ENCODE results near the gene FOXC2. TPM values are rescaled to one million over a fixed set of nuclear protein-coding genes. Genes with fewer than 3 reads are reported as not detected.

FOXC2 gene
- total and polyA plus RNA-seq, 2 donors (not counting 3 experiments of a cell fraction or from before 2014, with no cell fraction given): 7.7 to 44.0 TPM

DNA sequence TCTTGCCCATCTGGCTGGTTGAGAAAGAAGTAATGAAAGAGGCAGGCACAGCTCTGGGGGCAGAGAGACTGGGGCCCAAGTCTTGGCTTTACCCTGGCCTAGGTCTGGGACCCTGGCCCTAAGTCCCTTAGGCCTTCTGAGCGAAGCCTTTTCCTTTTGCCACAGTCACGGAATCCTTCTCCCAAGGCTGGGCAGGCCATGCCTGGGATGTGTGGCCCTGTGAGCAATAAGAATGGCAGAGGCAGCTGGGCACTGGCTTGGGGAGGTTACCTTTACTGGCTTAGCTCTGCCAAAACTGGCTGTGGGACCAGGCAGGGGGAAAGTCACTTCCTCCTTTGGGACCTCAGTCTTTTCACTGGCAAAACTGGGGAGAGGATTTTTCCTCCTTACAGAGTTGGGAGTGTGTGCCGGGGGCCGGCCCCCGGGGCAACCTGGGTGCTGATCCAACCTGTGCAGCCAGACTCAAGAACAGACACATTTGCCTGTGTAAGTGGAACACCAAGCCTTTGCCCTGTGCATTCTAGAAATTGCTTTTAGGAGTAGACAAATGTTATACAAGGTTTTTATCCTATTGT, 43.4 kb upstream of the FOXC2 start:
- Histone ChIP-seq H3K9me3 (replicated peaks; ENCODE audit: control insufficient read depth, insufficient read depth, low read length) (no peaks in the 10 kb centered on the region), H3K36me3 (ENCODE audit: control insufficient read depth in 2 of 2, extremely low read depth in 1 of 2, insufficient read depth in 2 of 2, low read length in 2 of 2) (no peaks in the 10 kb centered on the region), H3K9me1 (replicated peaks; ENCODE audit: control insufficient read depth, extremely low read depth, insufficient read depth, low read length) (no peaks in the 10 kb centered on the region), H3K27ac (ENCODE audit: insufficient read depth, low read depth, low read length) (no peak overlapping the region), H2AFZ (ENCODE audit: low read depth, low read length) (no peak overlapping the region), H3K79me2 (ENCODE audit: control insufficient read depth, insufficient read depth, low read length) (no peaks in the 10 kb centered on the region), H3K9ac (replicated peaks; ENCODE audit: extremely low read depth, insufficient read depth, low read length) (no peak overlapping the region), H3K27me3 (ENCODE audit: control insufficient read depth in 2 of 2, insufficient read depth in 2 of 2, low read length in 2 of 2) (no peaks in the 10 kb centered on the region), H3K4me2 (ENCODE audit: insufficient read depth, low read length) (no peak overlapping the region), H3K4me3 (replicated peaks in 1 of 3; ENCODE audit: insufficient read depth in 1 of 3, low read depth in 1 of 3, low read length in 3 of 3) (no peak overlapping the region), H4K20me1 (replicated peaks; ENCODE audit: control insufficient read depth, extremely low read depth, insufficient read depth, low read length) (no peaks in the 10 kb centered on the region), H3K4me1 (ENCODE audit: control insufficient read depth, extremely low read depth, insufficient read depth, low read length) (no peaks in the 10 kb centered on the region)
- DNase-seq (ENCODE audit: low read depth, low spot score): no peak
- ChIA-PET CTCF (interaction anchor here (0.6 to 2.0 kb wide), 3 partner anchors 270 to 704 kb away, joined by 3 to 6 read pairs (median 6); no protein-coding TSS in a partner anchor), POLR2A (no interaction called here)
- TF ChIP-seq POLR2A (IDR thresholded peaks at IDR 0.05; ENCODE audit: low read depth, low read length) (no peak), GATA2 (IDR thresholded peaks at IDR 0.05; ENCODE audit: insufficient read depth, insufficient read length, low read depth, low read length) (no peak), JUN (IDR thresholded peaks at IDR 0.05; ENCODE audit: borderline replicate concordance, insufficient read depth, insufficient read length, low read depth) (no peak), MYC (IDR thresholded peaks at IDR 0.05; ENCODE audit: low read depth, low read length) (no peak), EZH2 (IDR thresholded peaks at IDR 0.05; ENCODE audit: borderline replicate concordance, low read depth, low read length, severe bottlenecking) (no peak), POLR2AphosphoS5 (IDR thresholded peaks at IDR 0.05; ENCODE audit: insufficient read depth, low read depth, low read length) (no peak), FOS (IDR thresholded peaks at IDR 0.05; ENCODE audit: borderline replicate concordance, insufficient read depth, low read length) (no peak)
- TF ChIP-seq, protein P1, sequence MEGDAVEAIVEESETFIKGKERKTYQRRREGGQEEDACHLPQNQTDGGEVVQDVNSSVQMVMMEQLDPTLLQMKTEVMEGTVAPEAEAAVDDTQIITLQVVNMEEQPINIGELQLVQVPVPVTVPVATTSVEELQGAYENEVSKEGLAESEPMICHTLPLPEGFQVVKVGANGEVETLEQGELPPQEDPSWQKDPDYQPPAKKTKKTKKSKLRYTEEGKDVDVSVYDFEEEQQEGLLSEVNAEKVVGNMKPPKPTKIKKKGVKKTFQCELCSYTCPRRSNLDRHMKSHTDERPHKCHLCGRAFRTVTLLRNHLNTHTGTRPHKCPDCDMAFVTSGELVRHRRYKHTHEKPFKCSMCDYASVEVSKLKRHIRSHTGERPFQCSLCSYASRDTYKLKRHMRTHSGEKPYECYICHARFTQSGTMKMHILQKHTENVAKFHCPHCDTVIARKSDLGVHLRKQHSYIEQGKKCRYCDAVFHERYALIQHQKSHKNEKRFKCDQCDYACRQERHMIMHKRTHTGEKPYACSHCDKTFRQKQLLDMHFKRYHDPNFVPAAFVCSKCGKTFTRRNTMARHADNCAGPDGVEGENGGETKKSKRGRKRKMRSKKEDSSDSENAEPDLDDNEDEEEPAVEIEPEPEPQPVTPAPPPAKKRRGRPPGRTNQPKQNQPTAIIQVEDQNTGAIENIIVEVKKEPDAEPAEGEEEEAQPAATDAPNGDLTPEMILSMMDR (IDR thresholded peaks at IDR 0.05; ENCODE audit: extremely low read depth in 1 of 2, insufficient read depth in 1 of 2, low read depth in 1 of 2, low read length in 2 of 2): no peak
- TF ChIP-seq, protein P2, sequence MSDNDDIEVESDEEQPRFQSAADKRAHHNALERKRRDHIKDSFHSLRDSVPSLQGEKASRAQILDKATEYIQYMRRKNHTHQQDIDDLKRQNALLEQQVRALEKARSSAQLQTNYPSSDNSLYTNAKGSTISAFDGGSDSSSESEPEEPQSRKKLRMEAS (IDR thresholded peaks at IDR 0.05; ENCODE audit: insufficient read depth, insufficient read length): no peak
- dilution Hi-C loops (cut with MboI; ENCODE audit: extremely low pct_ligation_motif_present, low sequenced_read_pairs): no loop called here
- no peak for FAIRE-seq
- intact Hi-C loops (cut with micrococcal nuclease): no loop called here
- BruUV-seq (replicated peaks): no TSS peak

Data from endothelial cell of umbilical vein (primary cell).